C4-2B (cell line): ENCODE measurements around the gene PRPF39.

ENCODE experiments used
- CTCF ChIP-seq: fragments of 450-650 bp; conservative IDR thresholded peaks from 2 replicates; pipeline ENCODE4 v1.5.1; 2017; ENCODE audit warnings: mild to moderate bottlenecking
- ZFX ChIP-seq: fragments of 450-650 bp; IDR thresholded peaks from 2 replicates; pipeline ENCODE4 v1.6.1; 2017

- no peak for TF ChIP-seq CTCF
- TF ChIP-seq ZFX, result no peak
Measured at GRCh38 chr14:45044638-45045037, 39.3 kb upstream of the PRPF39 start.
